Renal pelvis (tissue), 12 donors: ENCODE measurements around the gene KRTAP5-9. TPM values are rescaled to one million over a fixed set of nuclear protein-coding genes. Genes with fewer than 3 reads are reported as not detected.
"Not testable (repeated sequence)": the region's sequence is repeated elsewhere in the genome, so short reads cannot be mapped to it uniquely, and the experiment has no call there.

Experiments used
- DNase-seq: peaks from one replicate; pipeline ENCODE4 v3.0.0-alpha.2; 2013
- long read RNA-seq, 16 experiments: transcript quantifications; one replicate each; lab custom pipeline, GENCODE V29; 2026
- polyA plus RNA-seq, 3 donors: library from polyadenylated mRNA; unstranded; fragments of 120-200 nt; gene quantifications; one replicate each; pipeline ENCODE4 v1.2.1, GENCODE V29; 2013; ENCODE audit not compliant: insufficient read length in 3 of 3

The KRTAP5-9 gene
- 1 to 10 TPM in 1 of 3 donors, under 1 TPM in 2; 0.26 to 1.0 (median 0.64) TPM for polyA plus RNA-seq
- long read RNA-seq, donor 1, result 0 reads
- long read RNA-seq, donor 2, result 0 reads
- long read RNA-seq, donor 3, result 0 reads
- long read RNA-seq, donor 4, result 0 reads
- long read RNA-seq, donor 5, result 0 reads
- long read RNA-seq, donor 6, result 0 reads
- long read RNA-seq, donor 7, result 0 reads
- long read RNA-seq, donor 8, result 0 reads
- long read RNA-seq, donor 9, result 0 reads
- long read RNA-seq, donor 10, partial matches to known transcripts, result 0 of 1 reads
- long read RNA-seq, donor 10, other reads (novel, unspliced or antisense), result 0 of 1 reads
- long read RNA-seq, donor 11, result 0 reads
- long read RNA-seq, donor 12, result 0 reads
- long read RNA-seq, donor 13, result 0 reads
- long read RNA-seq, donor 14, result 0 reads
- long read RNA-seq, donor 15, result 0 reads
- long read RNA-seq, donor 16, partial matches to known transcripts, result 0 of 1 reads
- long read RNA-seq, donor 16, other reads (novel, unspliced or antisense), result 0 of 1 reads

- DNase-seq, result no peak
Measured at GRCh38 chr11:71548120-71548519, at the start of gene KRTAP5-9. Gene KRTAP5-9, plus strand, starts transcription at chr11:71548420. Its CDS starts 238 bp downstream, at chr11:71548658.

- DNase-seq, result no peak
Measured at GRCh38 chr11:71499125-71499524, 49.1 kb upstream of the KRTAP5-9 start.

- DNase-seq, result no peak
Measured at GRCh38 chr11:71499546-71499945, 48.7 kb upstream of the KRTAP5-9 start.

GRCh38 chr11:71500601-71501021 lies 47.6 kb upstream of the KRTAP5-9 start:
- DNase-seq, result no peak

- DNase-seq, result no peak
Measured at GRCh38 chr11:71501071-71501985, 46.9 kb upstream of the KRTAP5-9 start.

- DNase-seq, result no peak
Measured at GRCh38 chr11:71502026-71502425, 46.2 kb upstream of the KRTAP5-9 start.

- DNase-seq, result no peak
Measured at GRCh38 chr11:71502871-71503435, 45.3 kb upstream of the KRTAP5-9 start.

GRCh38 chr11:71504531-71504930 lies 43.7 kb upstream of the KRTAP5-9 start:
- no peak for DNase-seq

GRCh38 chr11:71505001-71505400 lies 43.2 kb upstream of the KRTAP5-9 start:
- DNase-seq, result no peak

GRCh38 chr11:71505781-71506180 lies 42.4 kb upstream of the KRTAP5-9 start:
- DNase-seq, result no peak

GRCh38 chr11:71507102-71507501 lies 41.1 kb upstream of the KRTAP5-9 start:
- DNase-seq, result no peak

GRCh38 chr11:71518506-71519471 lies 29.4 kb upstream of the KRTAP5-9 start:
- DNase-seq, result no peak

- no peak for DNase-seq
Measured at GRCh38 chr11:71519546-71519945, 28.7 kb upstream of the KRTAP5-9 start.

GRCh38 chr11:71525188-71525937 lies 22.9 kb upstream of the KRTAP5-9 start:
- DNase-seq, result no peak

GRCh38 chr11:71525938-71526495 lies 22.2 kb upstream of the KRTAP5-9 start:
- DNase-seq, result no peak

GRCh38 chr11:71526796-71527575 lies 21.2 kb upstream of the KRTAP5-9 start, which contains the start of gene KRTAP5-7:
Gene KRTAP5-7, plus strand, starts transcription at chr11:71527267. Its CDS starts 34 bp downstream, at chr11:71527301.
- DNase-seq, result not testable (repeated sequence)

GRCh38 chr11:71527576-71528210 lies 20.5 kb upstream of the KRTAP5-9 start:
- DNase-seq, result no peak

GRCh38 chr11:71530602-71531001 lies 17.6 kb upstream of the KRTAP5-9 start:
- DNase-seq, result peak; percentile 28
